Activated naive CD4-positive, alpha-beta T cell treated with anti-CD3 and anti-CD28 coated beads for 36 hours (primary cell): Measurements from ENCODE around the gene TK2. TPM values are rescaled to one million over a fixed set of nuclear protein-coding genes. Genes with fewer than 3 reads are reported as not detected.
"Not testable (repeated sequence)": the region's sequence is repeated elsewhere in the genome, so short reads cannot be mapped to it uniquely, and the experiment has no call there.

Experiments used
- CTCF ChIA-PET: fragments of 350-600 bp; sonication (Branson Sonifier 250); formaldehyde crosslinking; loops from one replicate; lab custom pipeline; 2021; ENCODE audit warnings: antibody characterized with exemption; lab: Charles Lee
- DNase-seq: peaks from one replicate; pipeline ENCODE4 v3.0.0-alpha.2; 2020
- H3K27ac Mint-ChIP-seq: one replicate; pipeline ENCODE4 v1.8.0; 2021; ENCODE audit warnings: mild to moderate bottlenecking, mixed read lengths
- H3K27me3 Mint-ChIP-seq: one replicate; pipeline ENCODE4 v1.8.0; 2021; ENCODE audit warnings: low read depth, mixed read lengths
- H3K36me3 Mint-ChIP-seq: one replicate; pipeline ENCODE4 v1.8.0; 2021; ENCODE audit warnings: low read depth, mixed read lengths
- H3K4me1 Mint-ChIP-seq: one replicate; pipeline ENCODE4 v1.8.0; 2021; ENCODE audit warnings: low read depth, mixed read lengths
- H3K4me3 Mint-ChIP-seq: one replicate; pipeline ENCODE4 v1.8.0; 2021; ENCODE audit warnings: mild to moderate bottlenecking, moderate library complexity, mixed read lengths
- H3K9me3 Mint-ChIP-seq: one replicate; pipeline ENCODE4 v1.8.0; 2021; ENCODE audit warnings: mixed read lengths
- intact Hi-C: fragments of 100-400 bp; cut with micrococcal nuclease; formaldehyde crosslinking; loops from one replicate; pipeline ENCODE4 v1.15.1; 2023
- total RNA-seq, 2 experiments: library from RNA; stranded (reverse); gene quantifications; one replicate each; pipeline ENCODE4 v1.2.3, GENCODE V29; 2021

TK2 gene
- 1 to 10 TPM; 5.7 to 5.9 TPM for total RNA-seq

DNA sequence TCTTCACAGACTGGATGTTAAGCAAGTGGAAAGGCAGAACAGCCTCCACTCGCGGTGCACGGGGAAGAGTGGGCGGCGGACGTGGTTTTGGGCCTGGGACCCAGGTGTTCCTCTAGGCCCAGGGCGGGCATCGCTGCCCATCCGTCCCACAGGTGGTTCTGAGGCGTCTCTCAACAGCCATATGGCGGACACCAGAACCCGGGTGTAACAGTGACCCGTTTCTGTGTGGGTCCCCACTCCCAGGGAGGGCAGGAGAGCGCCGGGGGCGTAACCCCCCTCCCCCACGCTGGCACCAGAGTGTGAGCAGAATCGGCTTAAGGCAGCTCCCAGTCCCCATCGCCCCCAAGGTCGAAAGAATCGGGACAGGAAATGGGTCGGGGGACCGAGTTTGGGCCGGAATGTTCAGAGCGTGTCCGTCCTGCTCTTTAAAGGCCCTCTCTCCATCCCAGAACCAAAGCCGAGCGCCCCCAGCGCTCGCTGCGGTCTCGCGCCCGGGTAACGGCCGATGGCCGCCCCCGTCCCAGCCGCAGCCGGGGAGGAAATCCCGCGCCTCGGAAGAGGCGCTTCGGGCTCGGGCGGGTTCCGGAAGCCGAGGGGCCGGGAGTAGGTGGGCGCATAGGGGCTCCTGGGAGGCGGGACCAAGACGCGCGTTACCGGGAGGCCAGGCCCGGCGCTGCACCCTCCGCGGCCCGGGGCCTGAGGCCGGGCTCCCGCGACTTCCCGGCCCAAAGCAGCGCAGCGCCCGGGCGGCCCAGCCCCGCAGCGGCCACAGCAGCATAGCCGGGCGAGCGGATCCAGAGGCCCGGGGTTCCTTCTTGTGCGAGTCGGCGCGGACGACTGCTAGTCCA is at the start of gene TK2:
TSS of gene TK2 (minus strand) at position 839 of the 848 bp plus-strand sequence. CDS start at position 778, 61 bp downstream.
- intact Hi-C loops: loop anchor here (1.0 to 5.0 kb wide), 2 partner anchors 40 to 148 kb away; partner anchors contain the start of gene CMTM4
- peak; percentile 72 for DNase-seq
- peak within 1 kb of the TSS; percentile 87 for H3K27ac Mint-ChIP-seq
- CTCF ChIA-PET: interaction anchor here (1.0 to 1.9 kb wide), 3 partner anchors 14 to 58 kb away, joined by 3 to 4 read pairs (median 3); no protein-coding TSS in a partner anchor
- H3K9me3 Mint-ChIP-seq: no peaks in the 10 kb centered on the region
- peak within 1 kb of the TSS; percentile 74 for H3K4me3 Mint-ChIP-seq
- H3K36me3 Mint-ChIP-seq: peaks cover 19% of the 10 kb centered on the region
- no peaks in the 10 kb centered on the region for H3K27me3 Mint-ChIP-seq
- H3K4me1 Mint-ChIP-seq: peaks cover 39% of the 10 kb centered on the region

DNA sequence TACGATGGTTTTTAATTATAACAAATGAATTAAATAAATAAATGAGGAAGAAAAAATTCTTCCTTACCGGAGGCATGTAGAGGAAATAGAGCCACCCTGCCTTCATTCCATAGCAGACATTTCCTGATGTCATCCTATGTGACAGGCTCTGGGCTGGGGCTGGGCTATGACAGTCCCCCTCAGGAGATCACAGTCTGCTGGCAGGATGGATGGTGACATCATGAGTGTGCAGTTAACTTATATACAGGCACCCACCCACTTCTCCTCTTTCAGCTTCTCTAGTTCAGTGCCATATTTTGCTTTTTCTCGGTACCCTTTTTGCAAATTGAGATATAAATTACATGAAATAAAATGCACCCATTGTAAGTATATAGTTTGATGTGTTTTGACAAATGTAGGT is 48.2 kb upstream of the TK2 start:
- intact Hi-C loops: no loop called here
- DNase-seq: no peak
- H3K36me3 Mint-ChIP-seq: no peaks in the 10 kb centered on the region
- H3K9me3 Mint-ChIP-seq: peaks cover 11% of the 10 kb centered on the region
- peaks cover 26% of the 10 kb centered on the region for H3K4me1 Mint-ChIP-seq
- H3K27ac Mint-ChIP-seq: no peak overlapping the region
- H3K27me3 Mint-ChIP-seq: no peaks in the 10 kb centered on the region
- no peak overlapping the region for H3K4me3 Mint-ChIP-seq
- CTCF ChIA-PET: interaction anchor here (0.8 to 2.5 kb wide), 5 partner anchors 11 to 191 kb away, joined by 4 to 7 read pairs (median 5); partner anchors contain the start of gene CKLF

DNA sequence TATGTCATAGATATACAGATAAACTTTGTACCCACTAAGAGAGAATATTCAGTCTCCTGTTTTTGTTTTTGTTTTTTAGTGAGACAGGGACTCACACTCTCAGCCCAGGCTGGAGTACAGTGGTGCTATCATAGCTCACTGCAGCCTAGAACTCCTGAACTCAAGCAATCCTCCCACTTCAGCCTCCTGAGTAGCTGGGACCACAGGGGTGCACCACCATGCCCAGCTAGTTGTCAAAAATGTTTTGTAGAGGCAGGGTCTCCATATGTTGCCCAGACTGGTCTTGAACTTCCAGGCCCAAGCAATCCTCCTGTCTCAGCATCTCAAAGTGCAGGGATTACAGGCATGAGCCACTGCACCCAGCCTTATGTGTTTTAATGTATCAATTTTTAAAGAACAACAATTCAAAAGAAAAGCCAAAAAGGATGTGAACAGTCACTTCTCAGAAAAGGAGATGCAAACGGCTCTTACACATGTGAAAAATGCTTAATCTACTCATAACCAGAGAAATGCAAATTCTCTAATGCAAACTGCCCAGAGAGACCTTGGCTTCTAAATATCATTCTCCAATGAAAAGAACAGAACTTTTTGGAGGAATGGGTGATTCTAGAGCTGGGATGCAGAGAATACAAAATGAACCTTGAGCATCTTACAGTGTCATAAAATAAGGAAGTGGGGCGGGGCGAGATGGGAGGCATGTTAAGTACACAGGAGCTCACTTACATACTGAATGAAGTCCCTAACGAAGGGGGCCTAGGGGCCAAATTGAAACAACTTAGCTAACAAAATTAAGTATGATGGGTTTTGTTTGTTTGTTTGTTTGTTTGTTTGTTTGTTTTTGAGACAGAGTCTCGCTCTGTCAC is 47.3 kb upstream of the TK2 start:
- no peak for DNase-seq
- H3K4me3 Mint-ChIP-seq: no peak overlapping the region
- H3K27me3 Mint-ChIP-seq: no peaks in the 10 kb centered on the region

DNA sequence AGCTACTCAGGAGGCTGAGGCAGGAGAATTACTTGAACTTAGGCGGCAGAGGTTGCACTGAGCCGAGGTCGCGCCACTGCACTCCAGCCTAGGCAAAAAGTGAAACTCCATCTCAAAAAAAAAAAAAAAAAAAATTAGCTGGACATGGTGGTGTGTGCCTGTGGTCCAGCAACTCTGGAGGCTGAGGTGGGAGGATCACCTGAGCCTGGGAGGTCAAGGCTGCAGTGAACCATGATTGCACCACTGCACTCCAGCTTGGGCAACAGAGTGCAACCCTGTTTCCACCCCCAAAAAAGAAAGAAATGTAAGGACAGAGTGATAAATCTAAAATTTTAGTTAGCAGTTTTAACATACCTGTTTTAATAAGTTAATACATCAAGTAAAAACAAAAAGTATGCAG is 46.6 kb upstream of the TK2 start:
- CTCF ChIA-PET: interaction anchor here (1.3 kb wide), 1 partner anchor 55 kb away, joined by 4 read pairs; no protein-coding TSS in a partner anchor
- intact Hi-C loops, H3K9me3 Mint-ChIP-seq, H3K36me3 Mint-ChIP-seq, H3K27me3 Mint-ChIP-seq, H3K27ac Mint-ChIP-seq, H3K4me3 Mint-ChIP-seq, DNase-seq: not testable (repeated sequence)
- peaks cover 26% of the 10 kb centered on the region for H3K4me1 Mint-ChIP-seq

More for the DNA sequence above, 47.3 kb upstream of the TK2 start:
- Mint-ChIP-seq H3K27ac (peak overlapping the region; percentile 61), H3K4me1 (peaks cover 26% of the 10 kb centered on the region), H3K9me3 (peaks cover 11% of the 10 kb centered on the region), H3K36me3 (no peaks in the 10 kb centered on the region)
- CTCF ChIA-PET: interaction anchor here (0.6 to 2.5 kb wide), 4 partner anchors 11 to 191 kb away, joined by 3 to 7 read pairs (median 6); no protein-coding TSS in a partner anchor
- intact Hi-C loops: no loop called here

DNA sequence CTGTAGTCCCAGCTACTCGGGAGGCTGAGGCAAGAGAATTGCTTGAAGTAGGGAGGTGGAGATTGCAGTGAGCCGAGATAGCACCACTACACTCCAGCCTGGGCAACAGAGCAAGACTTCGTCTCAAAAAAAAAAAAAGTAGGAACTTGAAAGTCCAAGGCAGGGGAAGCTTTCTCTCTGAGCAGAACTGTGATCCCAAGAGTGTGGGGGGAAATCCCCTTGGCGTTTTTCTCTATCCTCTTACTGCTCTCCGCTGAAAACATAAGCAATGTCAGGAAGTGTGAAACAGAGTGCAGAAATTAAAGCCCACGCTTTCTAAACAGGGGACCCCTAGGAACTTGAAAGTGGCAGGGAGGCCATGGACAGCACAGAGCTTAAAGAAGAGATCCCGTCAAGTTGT is 44.8 kb upstream of the TK2 start:
- intact Hi-C loops: no loop called here
- Mint-ChIP-seq H3K4me1 (peaks cover 33% of the 10 kb centered on the region), H3K36me3 (no peaks in the 10 kb centered on the region), H3K4me3 (no peak overlapping the region), H3K27ac (no peak overlapping the region), H3K27me3 (no peaks in the 10 kb centered on the region), H3K9me3 (no peaks in the 10 kb centered on the region)
- CTCF ChIA-PET: interaction anchor here (1.0 to 1.9 kb wide), 4 partner anchors 9 to 112 kb away, joined by 3 to 7 read pairs (median 4); partner anchors contain the start of gene CMTM3
- no peak for DNase-seq

DNA sequence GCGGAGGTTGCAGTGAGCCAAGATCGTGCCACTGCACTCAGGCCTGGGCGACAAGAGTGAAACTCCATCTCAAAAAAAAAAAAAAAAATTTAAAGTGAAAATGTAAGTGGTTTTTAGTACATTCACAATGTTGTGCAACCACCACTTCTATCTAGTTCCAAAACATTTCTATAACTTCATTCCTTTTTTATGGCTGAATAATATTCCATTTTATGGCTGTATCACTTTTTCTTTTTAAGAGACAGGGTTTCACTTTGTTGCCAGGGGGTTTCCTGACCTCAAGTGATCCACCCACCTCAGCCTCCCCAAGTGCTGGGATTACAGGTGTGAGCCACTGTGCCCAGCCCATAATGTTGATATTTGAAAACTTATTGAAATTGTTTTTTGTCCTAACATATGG is 42.9 kb upstream of the TK2 start:
- intact Hi-C loops: no loop called here
- peaks cover 32% of the 10 kb centered on the region for H3K4me1 Mint-ChIP-seq
- no peak for DNase-seq
- H3K9me3 Mint-ChIP-seq: no peaks in the 10 kb centered on the region
- no peak overlapping the region for H3K4me3 Mint-ChIP-seq
- H3K27ac Mint-ChIP-seq: no peak overlapping the region
- CTCF ChIA-PET: no interaction called here
- H3K36me3 Mint-ChIP-seq: no peaks in the 10 kb centered on the region
- no peaks in the 10 kb centered on the region for H3K27me3 Mint-ChIP-seq

DNA sequence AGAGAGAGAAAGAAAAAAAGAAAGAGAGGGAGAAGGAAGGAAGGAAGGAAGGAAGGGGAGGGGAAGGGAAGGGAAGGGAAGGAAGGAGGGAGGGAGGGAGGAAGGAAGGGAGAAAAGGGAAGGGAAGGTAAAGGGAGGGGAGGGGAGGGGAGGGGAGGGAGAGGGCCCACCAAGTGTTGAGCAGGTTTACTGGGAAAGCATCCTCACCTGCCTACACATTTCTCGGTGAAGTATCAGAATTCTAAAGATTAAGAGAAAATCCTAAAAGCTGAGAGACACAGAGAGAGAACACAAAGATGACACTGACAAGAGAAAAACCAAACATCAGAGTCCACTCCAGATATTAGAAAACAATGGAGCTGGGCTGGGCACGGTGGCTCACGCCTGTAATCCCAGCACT is 42.3 kb upstream of the TK2 start:
- Mint-ChIP-seq H3K36me3 (no peaks in the 10 kb centered on the region), H3K27me3 (no peaks in the 10 kb centered on the region), H3K4me1 (peaks cover 34% of the 10 kb centered on the region), H3K4me3 (no peak overlapping the region), H3K9me3 (no peaks in the 10 kb centered on the region), H3K27ac (no peak overlapping the region)
- CTCF ChIA-PET: no interaction called here
- DNase-seq: no peak
- intact Hi-C loops: no loop called here

DNA sequence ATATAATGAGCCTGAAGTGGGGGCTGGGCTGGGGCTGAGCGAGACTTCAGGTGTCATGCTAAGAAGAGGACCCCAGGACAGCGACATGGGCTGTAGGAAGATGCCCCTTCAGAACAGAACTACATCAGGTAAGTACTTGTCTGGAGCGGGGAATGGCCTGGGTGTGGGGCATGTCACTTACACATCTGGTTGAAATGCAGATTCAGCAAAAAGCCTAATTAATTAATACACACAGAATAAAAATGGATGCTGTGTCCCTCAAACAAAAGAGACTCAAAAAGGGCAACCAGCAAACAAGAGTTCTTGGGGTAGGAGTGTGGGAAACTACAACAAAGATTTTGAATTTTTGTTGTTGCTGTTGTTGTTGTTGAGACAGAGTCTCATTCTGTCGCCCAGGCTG is 41.1 kb upstream of the TK2 start:
- intact Hi-C loops: no loop called here
- no peak overlapping the region for H3K4me3 Mint-ChIP-seq

DNA sequence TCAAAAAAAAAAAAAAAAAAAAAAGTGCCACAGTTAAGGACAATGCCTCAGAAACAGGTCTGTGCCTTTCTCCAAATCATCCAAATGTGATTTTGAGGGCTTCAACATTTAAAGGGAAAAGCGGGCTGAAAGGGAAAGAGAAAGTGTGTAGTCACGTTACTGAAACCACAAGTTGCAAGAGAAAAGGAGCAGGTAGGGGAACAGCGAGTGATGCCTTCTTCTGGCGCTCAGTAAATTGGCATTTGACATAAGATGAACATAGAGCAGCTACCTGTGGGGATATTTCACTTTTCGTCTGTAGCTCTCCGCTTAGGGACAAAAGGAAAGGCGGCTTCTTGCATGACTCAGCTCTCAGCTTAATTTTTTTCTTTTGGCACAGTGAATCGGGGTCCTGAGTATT is 40.4 kb upstream of the TK2 start:
- peaks cover 32% of the 10 kb centered on the region for H3K4me1 Mint-ChIP-seq
- CTCF ChIA-PET: interaction anchor here (0.8 to 3.0 kb wide), 12 partner anchors 10 to 184 kb away, joined by 3 to 22 read pairs (median 6); partner anchors contain the start of genes CKLF, CMTM2 and CMTM3
- H3K27ac Mint-ChIP-seq: no peak overlapping the region
- intact Hi-C loops: loop anchor here (1.0 kb wide), 1 partner anchor 15 kb away; no protein-coding TSS in a partner anchor
- no peaks in the 10 kb centered on the region for H3K27me3 Mint-ChIP-seq
- DNase-seq: peak; percentile 57
- H3K4me3 Mint-ChIP-seq: peak overlapping the region; percentile 52
- no peaks in the 10 kb centered on the region for H3K9me3 Mint-ChIP-seq
- no peaks in the 10 kb centered on the region for H3K36me3 Mint-ChIP-seq

More for the DNA sequence above, 41.1 kb upstream of the TK2 start:
- H3K27ac Mint-ChIP-seq: no peak overlapping the region
- no peak for DNase-seq
- CTCF ChIA-PET: interaction anchor here (0.6 to 3.0 kb wide), 8 partner anchors 10 to 277 kb away, joined by 3 to 22 read pairs (median 6); partner anchors contain the start of gene CMTM2
- no peaks in the 10 kb centered on the region for H3K27me3 Mint-ChIP-seq
- peaks cover 30% of the 10 kb centered on the region for H3K4me1 Mint-ChIP-seq
- H3K9me3 Mint-ChIP-seq: no peaks in the 10 kb centered on the region
- no peaks in the 10 kb centered on the region for H3K36me3 Mint-ChIP-seq

DNA sequence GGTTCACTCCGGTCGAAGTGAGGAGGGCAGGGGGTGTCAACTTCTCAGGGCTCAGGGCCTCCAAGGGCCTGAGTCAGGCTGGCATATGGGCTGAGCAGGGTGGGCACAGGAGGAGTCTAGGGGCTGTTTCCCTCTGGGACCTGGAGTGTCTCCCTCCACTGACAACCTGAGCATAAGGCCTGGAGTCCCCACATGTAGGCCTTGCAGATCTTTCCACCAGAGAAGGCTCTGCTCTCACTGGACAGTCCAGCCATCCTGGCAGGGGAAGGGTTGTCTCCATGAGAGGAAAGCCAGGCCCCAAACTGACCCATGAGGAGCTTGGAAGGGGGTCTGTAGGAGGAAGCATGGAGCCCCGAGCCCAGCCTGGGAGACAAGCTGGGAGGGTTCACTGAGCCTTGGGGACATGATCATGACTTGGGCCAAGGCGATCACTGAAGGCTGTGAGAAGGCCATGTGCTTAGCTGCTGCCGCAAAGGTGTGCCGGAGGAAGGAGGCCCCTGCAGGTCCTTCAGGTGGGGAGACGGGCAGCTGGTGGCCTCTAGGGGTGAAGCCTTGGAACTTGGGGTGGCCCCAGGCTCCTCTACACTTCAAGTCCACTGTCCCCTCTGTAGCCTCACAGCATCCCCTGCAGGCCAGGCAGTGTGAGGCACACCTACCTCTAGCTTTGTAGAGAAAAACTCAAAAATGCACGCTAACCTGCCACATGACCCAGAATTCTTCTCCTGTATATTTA is 39.2 kb upstream of the TK2 start:
- Mint-ChIP-seq H3K36me3 (no peaks in the 10 kb centered on the region), H3K27me3 (no peaks in the 10 kb centered on the region), H3K4me3 (peak overlapping the region; percentile 50), H3K27ac (no peak overlapping the region), H3K4me1 (peaks cover 32% of the 10 kb centered on the region), H3K9me3 (no peaks in the 10 kb centered on the region)
- intact Hi-C loops: loop anchor here (1.0 to 5.0 kb wide), 8 partner anchors 27 to 232 kb away; no protein-coding TSS in a partner anchor
- DNase-seq: peak; percentile 88
- CTCF ChIA-PET: interaction anchor here (0.8 to 3.0 kb wide), 19 partner anchors 9 to 183 kb away, joined by 3 to 31 read pairs (median 5); partner anchors contain the start of genes CKLF, CMTM1, CMTM2 and CMTM3
